Stimulated activated naive B cell treated with anti-CD40 and anti-IgM and Interleukin-4, amounts not matched to agents 10 μg/mL and 1 μg/mL and 100 μg/mL, for 72 hours (primary cell): ENCODE results near the gene BOLA3.
"Not testable (repeated sequence)": the region's sequence is repeated elsewhere in the genome, so short reads cannot be mapped to it uniquely, and the experiment has no call there.

Experiments used
- ATAC-seq, 2 donors: fragments of 150-1000 bp; cut with Tn5 transposase; replicated peaks; 2 replicates each; pipeline ENCODE4 v1.10.0; 2021; ENCODE audit warnings: moderate library complexity in 1 of 2
- DNase-seq: peaks from one replicate; pipeline ENCODE4 v3.0.0; 2021
- H3K27ac Mint-ChIP-seq: one replicate; pipeline ENCODE4 v1.8.0; 2022; ENCODE audit warnings: mild to moderate bottlenecking, mixed read lengths
- H3K27me3 Mint-ChIP-seq, 2 donors: one replicate each; pipeline ENCODE4 v1.8.0; 2022; ENCODE audit warnings: mixed read lengths in 2 of 2
- H3K36me3 Mint-ChIP-seq, 2 donors: one replicate each; pipeline ENCODE4 v1.8.0; 2022; ENCODE audit warnings: mixed read lengths in 2 of 2, mild to moderate bottlenecking in 1 of 2
- H3K4me1 Mint-ChIP-seq, 2 donors: one replicate each; pipeline ENCODE4 v1.8.0; 2022; ENCODE audit warnings: mixed read lengths in 2 of 2, mild to moderate bottlenecking in 1 of 2
- H3K4me3 Mint-ChIP-seq, 2 donors: one replicate each; pipeline ENCODE4 v1.8.0; 2022; ENCODE audit warnings: mild to moderate bottlenecking in 2 of 2, mixed read lengths in 2 of 2, moderate library complexity in 1 of 2
- H3K9me3 Mint-ChIP-seq, 2 donors: one replicate each; pipeline ENCODE4 v1.8.0; 2022; ENCODE audit warnings: mixed read lengths in 2 of 2, mild to moderate bottlenecking in 1 of 2

BOLA3 gene

DNA sequence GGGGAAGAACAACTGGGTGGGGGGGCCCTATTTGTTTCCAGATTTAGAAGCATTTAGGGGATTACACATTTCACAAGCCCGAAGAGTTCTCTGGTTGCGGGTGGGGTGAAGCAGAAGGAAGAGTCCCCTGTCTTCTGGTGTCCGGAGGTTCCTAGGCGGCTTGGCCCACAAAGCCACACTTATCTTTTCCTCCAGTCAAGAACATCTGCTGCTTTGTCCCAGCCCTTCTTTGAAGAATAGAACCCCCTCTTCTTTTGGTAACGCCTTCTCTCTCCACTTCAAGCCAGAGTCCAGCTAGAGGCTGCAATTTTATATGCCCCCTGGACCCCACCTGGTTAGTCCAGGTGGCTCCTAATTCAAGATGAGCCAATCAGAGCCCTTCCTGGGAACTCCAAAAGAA, 15.8 kb downstream of the BOLA3 start:
- Mint-ChIP-seq H3K36me3 (peaks cover 24 to 36% of the 10 kb centered on the region in 2 donors), H3K27ac (no peak overlapping the region)
- no peak for DNase-seq

DNA sequence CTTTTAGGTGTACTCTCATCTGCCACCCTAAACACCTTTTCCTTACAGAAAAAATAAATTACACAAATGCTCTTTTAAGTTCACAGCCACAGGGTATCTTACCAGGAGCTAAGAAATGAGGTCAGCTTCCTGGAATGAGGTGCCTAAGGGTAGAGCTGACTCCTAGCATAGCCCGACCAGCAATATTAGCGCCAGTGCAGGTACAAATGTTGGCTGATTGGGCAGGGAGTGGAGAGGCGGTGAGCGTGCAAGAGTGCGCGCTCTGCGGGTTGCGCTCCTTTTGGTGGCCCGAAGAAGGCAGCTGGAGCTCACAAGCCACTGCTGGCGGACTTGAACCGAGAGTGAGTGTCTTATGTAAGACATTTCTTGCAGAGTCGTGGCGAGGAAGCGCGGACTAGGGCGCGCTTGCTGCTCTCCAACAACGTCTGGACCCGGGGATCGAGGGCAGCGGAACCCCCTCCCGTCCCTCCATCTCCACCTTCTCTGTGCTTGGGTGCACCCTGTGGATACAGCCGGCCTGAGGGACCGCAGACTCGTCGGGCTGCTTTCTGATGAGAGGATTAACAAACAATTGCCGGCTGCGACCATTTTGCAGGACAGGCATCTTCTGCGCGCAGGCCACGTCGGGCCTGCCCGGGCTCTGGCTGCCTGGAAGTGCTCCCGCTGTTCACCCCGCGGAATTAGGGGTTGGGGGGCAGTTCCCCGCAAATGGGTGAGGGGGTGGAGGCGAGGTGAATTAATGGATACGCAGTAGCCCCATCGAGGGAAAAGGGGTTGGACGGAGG, 17.3 kb downstream of the BOLA3 start:
- H3K4me3 Mint-ChIP-seq: no peak overlapping the region
- DNase-seq: no peak
- no peaks in the 10 kb centered on the region for H3K4me1 Mint-ChIP-seq
- peaks cover 0 to 2% of the 10 kb centered on the region in 2 donors for H3K9me3 Mint-ChIP-seq
- no peak overlapping the region for H3K27ac Mint-ChIP-seq
- peaks cover 20 to 31% of the 10 kb centered on the region in 2 donors for H3K36me3 Mint-ChIP-seq
- peaks cover 10 to 20% of the 10 kb centered on the region in 2 donors for H3K27me3 Mint-ChIP-seq
- no peak for ATAC-seq

More for the DNA sequence above, 15.8 kb downstream of the BOLA3 start:
- no peak for ATAC-seq
- peaks cover 10 to 20% of the 10 kb centered on the region in 2 donors for H3K27me3 Mint-ChIP-seq
- no peak overlapping the region for H3K4me3 Mint-ChIP-seq
- H3K9me3 Mint-ChIP-seq: peaks cover 0 to 2% of the 10 kb centered on the region in 2 donors
- H3K4me1 Mint-ChIP-seq: no peaks in the 10 kb centered on the region

DNA sequence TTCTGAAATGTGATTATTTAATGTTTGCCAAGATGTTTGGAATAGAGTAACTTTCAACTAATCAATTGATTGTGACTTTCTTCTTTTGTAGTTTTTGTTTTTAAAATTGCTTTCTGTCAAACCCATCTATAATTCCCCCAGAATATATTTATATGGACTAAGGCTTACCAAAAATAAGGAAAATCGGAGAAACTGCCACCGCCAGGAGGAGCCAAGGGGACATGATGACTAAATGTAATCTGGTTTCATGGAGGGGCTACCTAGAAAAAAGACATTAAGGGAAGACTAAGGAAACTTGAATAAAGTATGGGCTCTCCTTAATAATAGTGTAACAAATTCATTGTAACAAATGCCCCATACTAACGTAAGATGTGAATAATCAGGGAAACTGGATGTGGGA, 19.5 kb downstream of the BOLA3 start:
- ATAC-seq: no peak
- no peaks in the 10 kb centered on the region for H3K4me1 Mint-ChIP-seq
- H3K4me3 Mint-ChIP-seq: no peak overlapping the region
- H3K27ac Mint-ChIP-seq: no peak overlapping the region
- peaks cover 0 to 1% of the 10 kb centered on the region in 2 donors for H3K9me3 Mint-ChIP-seq
- H3K36me3 Mint-ChIP-seq: peaks cover 3 to 12% of the 10 kb centered on the region in 2 donors
- no peak for DNase-seq
- peaks cover 10 to 20% of the 10 kb centered on the region in 2 donors for H3K27me3 Mint-ChIP-seq

DNA sequence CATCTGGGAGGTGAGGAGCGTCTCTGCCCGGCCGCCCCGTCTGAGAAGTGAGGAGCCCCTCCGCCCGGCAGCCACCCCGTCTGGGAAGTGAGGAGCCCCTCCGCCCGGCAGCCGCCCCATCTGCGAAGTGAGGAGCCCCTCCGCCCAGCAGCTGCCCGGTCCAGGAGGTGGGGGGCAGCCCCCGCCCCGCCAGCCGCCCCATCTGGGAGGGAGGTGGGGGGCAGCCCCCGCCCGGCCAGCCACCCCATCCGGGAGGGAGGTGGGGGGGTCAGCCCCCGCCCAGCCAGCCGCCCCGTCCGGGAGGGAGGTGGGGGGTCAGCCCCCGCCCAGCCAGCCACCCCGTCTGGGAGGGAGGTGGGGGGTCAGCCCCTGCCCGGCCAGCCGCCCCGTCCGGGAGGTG, 23.8 kb downstream of the BOLA3 start:
- H3K36me3 Mint-ChIP-seq: peaks cover 8 to 14% of the 10 kb centered on the region in 2 donors
- not testable (repeated sequence) for H3K4me3 Mint-ChIP-seq, ATAC-seq, H3K27me3 Mint-ChIP-seq, H3K4me1 Mint-ChIP-seq, H3K27ac Mint-ChIP-seq, DNase-seq
- peaks cover 11 to 16% of the 10 kb centered on the region in 2 donors for H3K9me3 Mint-ChIP-seq

DNA sequence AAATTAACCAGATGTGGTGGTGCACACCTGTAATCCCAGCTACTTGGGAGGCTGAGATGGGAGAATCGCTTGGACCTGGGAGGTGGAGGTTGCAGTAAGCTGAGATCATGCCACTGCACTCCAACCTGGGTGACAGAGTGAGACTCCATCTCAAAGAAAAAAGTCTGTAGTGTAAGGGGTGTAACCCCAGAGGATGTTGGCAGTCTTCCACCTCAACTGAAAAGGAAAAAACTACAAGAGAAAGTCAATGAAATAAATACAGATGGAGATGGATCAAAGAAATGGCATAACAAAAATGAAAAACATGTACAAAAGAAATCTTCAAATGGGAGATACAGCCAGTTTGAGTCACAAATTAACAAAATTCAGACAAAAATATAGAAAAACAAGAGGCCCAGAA, 25.9 kb downstream of the BOLA3 start:
- peak overlapping the region; percentile 14 for H3K27ac Mint-ChIP-seq
- not testable (repeated sequence) for H3K4me1 Mint-ChIP-seq, H3K4me3 Mint-ChIP-seq, ATAC-seq, H3K27me3 Mint-ChIP-seq, DNase-seq
- H3K36me3 Mint-ChIP-seq: peaks cover 8 to 14% of the 10 kb centered on the region in 2 donors
- peaks cover 11 to 16% of the 10 kb centered on the region in 2 donors for H3K9me3 Mint-ChIP-seq

DNA sequence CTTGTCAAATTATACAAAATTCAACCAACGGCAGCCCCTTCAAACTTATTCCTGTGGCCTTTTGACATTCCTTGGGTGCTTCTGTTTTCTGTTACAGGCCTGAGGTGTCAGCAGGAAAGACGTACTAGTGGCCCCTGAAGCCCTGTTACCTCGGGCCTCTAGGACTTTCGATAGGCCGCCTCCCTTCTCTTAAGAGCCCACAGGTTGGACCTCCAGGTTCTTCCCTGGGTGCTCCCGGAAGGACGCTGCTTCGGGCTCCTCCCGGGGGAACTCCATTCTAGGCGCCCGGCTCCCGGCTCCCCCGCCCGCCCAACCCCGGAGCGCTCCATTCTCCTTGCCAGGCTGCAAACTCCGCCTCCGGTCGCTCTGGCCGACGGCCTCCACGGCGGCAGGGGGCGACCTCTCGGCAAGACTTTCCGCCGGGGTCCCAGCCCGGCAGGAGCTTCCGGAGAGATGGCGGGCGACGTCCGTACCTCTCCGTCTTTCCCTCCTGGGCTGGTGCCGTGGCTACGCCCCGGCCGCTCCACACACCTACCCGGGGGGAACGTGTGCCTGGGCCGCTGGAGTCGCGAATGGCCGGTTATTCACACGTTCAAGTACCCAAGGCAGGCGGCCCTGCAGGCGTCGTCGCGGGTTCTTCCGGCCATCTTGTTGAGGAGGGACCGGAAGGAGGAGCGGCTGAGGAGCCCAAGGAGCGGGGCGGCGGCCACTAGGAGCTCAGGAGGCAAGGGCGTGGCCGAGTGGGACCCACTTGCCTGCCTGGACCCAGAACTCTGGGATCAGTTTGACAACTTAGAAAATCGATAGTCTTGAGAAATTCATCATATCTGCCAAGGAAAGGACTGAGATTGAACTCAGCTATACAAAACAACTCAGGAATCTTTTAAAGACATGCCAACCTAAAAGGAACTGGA, 27.5 kb downstream of the BOLA3 start:
- ATAC-seq: peak; percentile 97 to 98
- Mint-ChIP-seq H3K27ac (peak overlapping the region; percentile 97), H3K4me3 (peak overlapping the region; percentile 90 to 93), H3K9me3 (peaks cover 11 to 16% of the 10 kb centered on the region in 2 donors), H3K27me3 (peaks cover 2 to 9% of the 10 kb centered on the region in 2 donors), H3K4me1 (peaks cover 5 to 7% of the 10 kb centered on the region in 2 donors), H3K36me3 (peaks cover 10 to 14% of the 10 kb centered on the region in 2 donors)
- peak; percentile 88 for DNase-seq

DNA sequence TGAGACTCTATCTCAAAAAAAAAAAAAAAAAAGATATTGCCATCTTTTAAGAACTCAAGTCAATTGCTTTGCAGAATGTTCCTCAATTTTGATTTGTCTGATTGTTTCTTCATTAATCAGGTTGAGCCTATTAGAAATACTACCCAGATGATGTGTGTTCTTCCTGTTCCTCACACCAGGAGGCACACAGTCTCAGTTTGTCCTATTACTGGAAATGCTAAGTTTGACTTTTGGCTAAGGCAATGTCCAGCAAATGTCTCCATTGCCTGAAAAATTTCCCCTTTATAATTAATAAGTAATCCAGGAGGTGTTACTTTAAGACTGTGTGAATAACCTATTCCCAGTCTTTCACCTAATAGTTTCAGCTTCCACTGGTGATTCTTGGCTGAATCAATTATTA, 28.4 kb downstream of the BOLA3 start:
- Mint-ChIP-seq H3K4me3 (no peak overlapping the region), H3K36me3 (peaks cover 11 to 19% of the 10 kb centered on the region in 2 donors), H3K9me3 (peaks cover 12 to 16% of the 10 kb centered on the region in 2 donors), H3K27ac (no peak overlapping the region), H3K4me1 (peaks cover 5 to 7% of the 10 kb centered on the region in 2 donors), H3K27me3 (peaks cover 6 to 14% of the 10 kb centered on the region in 2 donors)
- DNase-seq: no peak
- no peak for ATAC-seq

DNA sequence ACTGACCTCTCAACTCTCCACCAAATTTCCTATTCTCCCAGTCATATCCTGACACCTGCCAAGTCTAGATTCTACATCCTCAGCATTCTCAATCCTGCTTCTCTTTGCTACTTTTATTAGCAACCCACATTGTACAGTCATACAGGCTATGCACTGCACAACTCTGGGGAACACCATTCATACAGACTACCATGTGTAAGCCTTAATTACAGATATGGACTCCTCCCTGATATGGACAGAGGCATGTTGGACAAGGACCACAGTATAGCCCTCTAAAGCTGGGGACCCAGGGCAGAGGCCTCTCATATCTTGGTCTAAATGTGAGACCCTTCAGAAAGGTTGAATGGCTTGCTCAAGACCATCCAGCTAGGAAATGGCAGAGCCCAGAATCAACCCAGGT, 36.3 kb downstream of the BOLA3 start:
- Mint-ChIP-seq H3K4me1 (peaks cover 2 to 9% of the 10 kb centered on the region in 2 donors), H3K36me3 (peaks cover 8 to 27% of the 10 kb centered on the region in 2 donors), H3K4me3 (no peak overlapping the region), H3K27me3 (peaks cover 11 to 14% of the 10 kb centered on the region in 2 donors), H3K27ac (no peak overlapping the region), H3K9me3 (peaks cover 0 to 2% of the 10 kb centered on the region in 2 donors)
- ATAC-seq (no peak), DNase-seq (no peak)

DNA sequence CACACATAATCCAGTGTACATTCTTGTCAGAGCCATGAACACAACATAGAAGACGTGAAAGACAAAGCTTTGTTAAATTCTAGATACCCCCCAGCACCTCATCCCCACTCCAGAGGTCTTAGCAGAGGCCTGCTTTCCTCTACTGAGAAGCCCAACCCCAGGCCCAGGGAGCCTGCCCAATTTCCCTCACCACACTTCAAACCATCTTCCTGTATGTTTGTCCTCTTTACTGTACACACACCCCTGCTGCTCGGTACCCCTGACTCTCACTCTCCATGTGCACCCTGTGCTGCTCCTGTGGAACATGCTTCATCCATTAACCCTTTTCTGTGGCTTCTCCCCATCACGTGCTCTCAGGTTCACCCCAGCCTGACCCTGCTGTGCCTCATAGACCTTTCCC, 37.2 kb downstream of the BOLA3 start:
- no peak for DNase-seq
- peak overlapping the region; percentile 48 for H3K27ac Mint-ChIP-seq
- H3K4me3 Mint-ChIP-seq: no peak overlapping the region

DNA sequence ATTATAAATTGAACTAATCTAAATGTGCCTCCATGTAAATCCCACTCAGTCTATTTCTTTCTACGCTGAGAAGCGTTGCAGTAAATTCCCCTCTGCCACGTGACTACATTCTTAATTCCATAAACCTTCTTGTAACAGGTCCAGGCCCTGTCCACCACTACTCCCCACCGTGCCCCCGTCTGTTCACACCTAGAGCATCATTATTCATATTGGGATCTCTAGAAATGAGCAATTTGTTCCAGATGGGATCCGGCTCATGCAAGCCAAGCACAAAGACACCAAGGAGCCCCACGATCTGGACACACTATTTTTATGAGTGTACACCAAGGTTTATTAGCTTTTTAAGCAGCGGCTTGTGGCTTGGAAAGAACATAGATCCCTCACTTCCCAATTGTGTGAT, 38.2 kb downstream of the BOLA3 start:
- H3K9me3 Mint-ChIP-seq: no peaks in the 10 kb centered on the region
- peaks cover 4 to 6% of the 10 kb centered on the region in 2 donors for H3K27me3 Mint-ChIP-seq
- peaks cover 9 to 27% of the 10 kb centered on the region in 2 donors for H3K36me3 Mint-ChIP-seq
- ATAC-seq (no peak), DNase-seq (no peak)
- H3K4me3 Mint-ChIP-seq: no peak overlapping the region
- peak overlapping the region; percentile 38 for H3K27ac Mint-ChIP-seq
- H3K4me1 Mint-ChIP-seq: peaks cover 2 to 9% of the 10 kb centered on the region in 2 donors

More for the DNA sequence above, 37.2 kb downstream of the BOLA3 start:
- peaks cover 11 to 14% of the 10 kb centered on the region in 2 donors for H3K27me3 Mint-ChIP-seq
- peaks cover 2 to 9% of the 10 kb centered on the region in 2 donors for H3K4me1 Mint-ChIP-seq
- peaks cover 8 to 28% of the 10 kb centered on the region in 2 donors for H3K36me3 Mint-ChIP-seq
- ATAC-seq: no peak
- H3K9me3 Mint-ChIP-seq: peaks cover 0 to 2% of the 10 kb centered on the region in 2 donors

DNA sequence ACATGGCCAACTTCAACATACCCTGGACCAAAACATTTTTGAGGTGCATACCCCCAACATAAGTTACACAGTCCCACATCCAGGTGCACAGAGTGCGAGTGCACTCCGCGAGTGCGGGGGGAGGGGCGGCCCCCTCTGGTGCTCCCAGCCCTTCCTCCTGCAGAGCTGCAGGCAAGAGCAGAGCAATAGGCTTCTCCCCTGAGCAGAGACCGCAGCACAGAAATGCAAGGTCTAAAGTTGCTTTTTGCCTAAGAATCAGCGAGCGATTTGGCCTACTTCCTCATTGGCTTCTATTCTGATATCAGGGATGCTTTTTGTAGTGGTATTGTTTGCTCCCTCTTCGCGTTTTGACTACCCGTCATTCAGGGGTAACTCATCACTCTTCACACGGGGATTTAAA, 40.6 kb downstream of the BOLA3 start:
- Mint-ChIP-seq H3K9me3 (no peaks in the 10 kb centered on the region), H3K27ac (no peak overlapping the region), H3K4me3 (no peak overlapping the region), H3K27me3 (no peaks in the 10 kb centered on the region), H3K36me3 (peaks cover 15 to 38% of the 10 kb centered on the region in 2 donors), H3K4me1 (peaks cover 3 to 19% of the 10 kb centered on the region in 2 donors)
- DNase-seq: no peak
- ATAC-seq: no peak

DNA sequence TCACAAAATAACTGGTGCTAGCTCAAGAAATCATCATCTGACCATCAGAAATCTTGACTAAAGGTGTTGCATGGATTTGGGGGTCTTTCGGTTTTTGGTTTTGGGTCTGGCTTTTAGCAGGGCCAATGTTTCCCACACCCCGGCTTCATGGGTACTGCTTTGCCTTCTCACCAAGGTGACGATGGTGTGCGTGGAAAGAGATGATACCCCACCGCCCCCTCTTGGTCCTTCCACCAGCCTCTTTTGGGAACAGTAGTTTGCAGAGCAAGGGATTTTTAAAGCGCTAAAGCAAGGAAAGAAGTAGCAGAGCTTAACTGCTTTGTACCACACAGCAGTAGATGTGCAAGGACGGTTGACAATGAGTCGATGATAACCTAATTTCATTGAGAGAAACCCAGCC, 42.3 kb downstream of the BOLA3 start:
- Mint-ChIP-seq H3K27me3 (no peaks in the 10 kb centered on the region), H3K4me1 (peaks cover 5 to 19% of the 10 kb centered on the region in 2 donors), H3K9me3 (no peaks in the 10 kb centered on the region), H3K4me3 (no peak overlapping the region), H3K36me3 (peaks cover 26 to 45% of the 10 kb centered on the region in 2 donors), H3K27ac (no peak overlapping the region)
- ATAC-seq (no peak), DNase-seq (no peak)

DNA sequence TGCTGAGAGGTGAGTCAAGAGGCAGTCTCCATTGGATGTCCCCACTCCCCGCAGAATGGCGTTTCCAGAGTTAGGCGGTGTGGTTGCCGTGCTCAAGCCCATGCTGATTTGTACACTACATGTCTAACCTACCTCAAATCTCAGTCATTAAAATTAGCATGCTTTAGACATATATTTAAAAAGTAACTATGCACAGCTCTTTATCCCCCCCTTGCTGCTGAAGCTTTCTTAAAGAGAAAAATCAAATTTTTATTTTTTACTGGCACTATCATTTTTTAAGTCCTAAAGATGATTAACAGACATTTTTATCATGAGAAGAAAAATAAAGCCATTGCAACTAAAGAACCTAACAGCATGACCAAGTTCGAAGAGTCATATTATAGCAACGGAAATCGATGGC, 42.9 kb downstream of the BOLA3 start:
- H3K4me3 Mint-ChIP-seq: no peak overlapping the region
- H3K27ac Mint-ChIP-seq: no peak overlapping the region
- H3K27me3 Mint-ChIP-seq: no peaks in the 10 kb centered on the region
- peaks cover 5 to 19% of the 10 kb centered on the region in 2 donors for H3K4me1 Mint-ChIP-seq
- H3K9me3 Mint-ChIP-seq: no peaks in the 10 kb centered on the region
- DNase-seq: no peak
- ATAC-seq: no peak
- H3K36me3 Mint-ChIP-seq: peaks cover 28 to 46% of the 10 kb centered on the region in 2 donors

DNA sequence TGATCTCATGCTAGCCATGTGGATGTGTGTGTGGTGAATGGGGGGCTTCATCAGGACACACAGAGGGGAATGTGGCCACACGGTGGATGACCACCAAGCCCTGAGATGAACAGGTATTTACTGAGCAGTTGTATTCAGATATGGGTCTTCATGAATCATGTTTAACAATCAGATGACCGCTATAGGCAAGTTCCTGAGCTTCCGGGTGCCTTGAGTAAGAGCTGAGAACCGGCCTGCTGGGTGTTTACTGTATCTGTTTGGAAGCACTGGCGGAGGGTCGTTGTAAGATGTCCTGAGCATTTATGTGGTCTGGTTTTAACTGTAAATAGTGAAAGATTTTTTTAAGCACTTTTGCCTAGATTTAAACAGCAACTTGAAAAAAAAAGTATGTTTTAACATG, 43.9 kb downstream of the BOLA3 start:
- DNase-seq (no peak), ATAC-seq (no peak)

More for the DNA sequence above, 43.9 kb downstream of the BOLA3 start:
- no peak overlapping the region for H3K27ac Mint-ChIP-seq
- H3K4me1 Mint-ChIP-seq: peaks cover 5 to 19% of the 10 kb centered on the region in 2 donors
- H3K27me3 Mint-ChIP-seq: no peaks in the 10 kb centered on the region
- peaks cover 37 to 53% of the 10 kb centered on the region in 2 donors for H3K36me3 Mint-ChIP-seq
- H3K4me3 Mint-ChIP-seq: no peak overlapping the region
- no peaks in the 10 kb centered on the region for H3K9me3 Mint-ChIP-seq
